Osteoblast (primary cell): ENCODE results near the gene MUC5B. TPM values are rescaled to one million over a fixed set of nuclear protein-coding genes. Genes with fewer than 3 reads are reported as not detected.

Source experiments
- DNase-seq: peaks from one replicate; pipeline ENCODE4 v3.0.0; 2011; ENCODE audit warnings: low spot score, mixed read lengths; ENCODE audit not compliant: insufficient read length; ENCODE audit errors: missing footprints
- H2AFZ ChIP-seq: 2 replicates; pipeline ENCODE4 v1.6.0; 2011; ENCODE audit warnings: mild to moderate bottlenecking, low read length
- H3K27ac ChIP-seq: 2 replicates; pipeline ENCODE4 v1.5.1; 2011; ENCODE audit warnings: mild to moderate bottlenecking, low read depth, low read length, moderate library complexity
- H3K27me3 ChIP-seq: 2 replicates; pipeline ENCODE4 v1.6.0; 2012; ENCODE audit warnings: mild to moderate bottlenecking, control low read depth, inconsistent platforms, low read length, moderate library complexity; ENCODE audit not compliant: insufficient read depth
- H3K36me3 ChIP-seq: 2 replicates; pipeline ENCODE4 v1.5.1; 2011; ENCODE audit warnings: mild to moderate bottlenecking, low read length, control low read depth, moderate library complexity; ENCODE audit not compliant: insufficient read depth
- H3K4me1 ChIP-seq: 2 replicates; pipeline ENCODE4 v1.5.1; 2011; ENCODE audit warnings: mild to moderate bottlenecking, low read length, control low read depth, moderate library complexity; ENCODE audit not compliant: insufficient read depth
- H3K4me2 ChIP-seq: 2 replicates; pipeline ENCODE4 v1.6.0; 2011; ENCODE audit warnings: mild to moderate bottlenecking, low read length; ENCODE audit not compliant: insufficient read depth
- H3K4me3 ChIP-seq: fragments of 200-600 bp; sonication (generic); 3 replicates; pipeline ENCODE4 v1.5.1; 2012; ENCODE audit warnings: mild to moderate bottlenecking, low read length, inconsistent platforms; ENCODE audit not compliant: insufficient read depth
- H3K79me2 ChIP-seq: 2 replicates; pipeline ENCODE4 v1.6.0; 2012; ENCODE audit warnings: mild to moderate bottlenecking, low read length, control low read depth, inconsistent platforms; ENCODE audit not compliant: insufficient read depth
- H3K9me3 ChIP-seq: 2 replicates; pipeline ENCODE4 v1.5.1; 2011; ENCODE audit warnings: low read depth, low read length, control low read depth
- H4K20me1 ChIP-seq: 2 replicates; pipeline ENCODE4 v1.6.0; 2012; ENCODE audit warnings: mild to moderate bottlenecking, low read length, control low read depth; ENCODE audit not compliant: insufficient read depth
- CTCF ChIP-seq: IDR thresholded peaks from 2 replicates; pipeline ENCODE4 v1.5.1; 2011; ENCODE audit warnings: mild to moderate bottlenecking, low read depth, low read length, moderate library complexity; ENCODE audit errors: extremely low read depth
- total RNA-seq: library from RNA; depleted of rRNA; stranded (reverse); fragments of >200 nt; gene quantifications from 2 replicates; pipeline ENCODE4 v1.2.3, GENCODE V29; 2012

The MUC5B gene
- total RNA-seq, 1 donor = not detected

- Histone ChIP-seq H3K4me1 (peaks cover 8% of the 10 kb centered on the region), H3K9me3 (no peaks in the 10 kb centered on the region), H2AFZ (no peak overlapping the region), H3K79me2 (peaks cover 98% of the 10 kb centered on the region), H3K27me3 (no peaks in the 10 kb centered on the region), H3K4me3 (no peak overlapping the region), H4K20me1 (peaks cover 84% of the 10 kb centered on the region), H3K4me2 (no peak overlapping the region), H3K27ac (no peak overlapping the region), H3K36me3 (peaks cover 11% of the 10 kb centered on the region)
- DNase-seq = peak; percentile 82
- TF ChIP-seq CTCF = no peak
These were observed 81.5 kb downstream of the MUC5B start for GRCh38 chr11:1304380-1304779.

- H3K4me1 ChIP-seq = peaks cover 10% of the 10 kb centered on the region
These were observed 82.2 kb downstream of the MUC5B start for GRCh38 chr11:1305063-1305495.

GRCh38 chr11:1305501-1306056, 82.7 kb downstream of the MUC5B start:
- Histone ChIP-seq H3K27me3 (no peaks in the 10 kb centered on the region), H3K9me3 (no peaks in the 10 kb centered on the region), H3K4me2 (no peak overlapping the region), H3K4me1 (peaks cover 15% of the 10 kb centered on the region), H4K20me1 (peaks cover 72% of the 10 kb centered on the region), H3K36me3 (peaks cover 8% of the 10 kb centered on the region), H2AFZ (no peak overlapping the region), H3K4me3 (no peak overlapping the region), H3K27ac (no peak overlapping the region), H3K79me2 (peaks cover 90% of the 10 kb centered on the region)
- no peak for TF ChIP-seq CTCF
- no peak for DNase-seq

More at GRCh38 chr11:1305063-1305495, 82.2 kb downstream of the MUC5B start:
- Histone ChIP-seq H3K9me3 (no peaks in the 10 kb centered on the region), H3K36me3 (peaks cover 11% of the 10 kb centered on the region), H3K27me3 (no peaks in the 10 kb centered on the region), H3K4me2 (no peak overlapping the region), H2AFZ (no peak overlapping the region), H3K79me2 (peaks cover 93% of the 10 kb centered on the region), H3K27ac (no peak overlapping the region), H3K4me3 (no peak overlapping the region), H4K20me1 (peaks cover 77% of the 10 kb centered on the region)
- DNase-seq = peak; percentile 48
- no peak for TF ChIP-seq CTCF

GRCh38 chr11:1306186-1307162, 83.6 kb downstream of the MUC5B start:
- Histone ChIP-seq H4K20me1 (peaks cover 64% of the 10 kb centered on the region), H3K27me3 (no peaks in the 10 kb centered on the region), H3K79me2 (peaks cover 81% of the 10 kb centered on the region), H3K4me1 (peaks cover 16% of the 10 kb centered on the region), H3K4me3 (no peak overlapping the region), H3K27ac (no peak overlapping the region), H3K4me2 (no peak overlapping the region), H3K9me3 (no peaks in the 10 kb centered on the region), H3K36me3 (peaks cover 7% of the 10 kb centered on the region), H2AFZ (no peak overlapping the region)
- DNase-seq = peak; percentile 75
- TF ChIP-seq CTCF = no peak
